ENCODE results near the gene HAGH.
"Not testable (repeated sequence)": the region's sequence is repeated elsewhere in the genome, so short reads cannot be mapped to it uniquely, and the experiment has no call there.

Gene HAGH

GRCh38 chr16:1810106-1810505, 16.5 kb downstream of the HAGH start:
- DNase-seq, result no peak

GRCh38 chr16:1809281-1809801, 17.3 kb downstream of the HAGH start:
- DNase-seq, result no peak

- DNase-seq, result no peak
Observed at GRCh38 chr16:1808691-1809090, 17.9 kb downstream of the HAGH start.

- DNase-seq, result no peak
Observed at GRCh38 chr16:1807626-1808025, 19.0 kb downstream of the HAGH start.

- DNase-seq, result no peak
Observed at GRCh38 chr16:1800701-1801100, 25.9 kb downstream of the HAGH start.

- not testable (repeated sequence) for DNase-seq
Observed at GRCh38 chr16:1799263-1799662, 27.4 kb downstream of the HAGH start.

- no peak for DNase-seq
Observed at GRCh38 chr16:1794908-1795666, 31.5 kb downstream of the HAGH start.

GRCh38 chr16:1794221-1794871, 32.3 kb downstream of the HAGH start:
- DNase-seq, result no peak

- no peak for DNase-seq
Observed at GRCh38 chr16:1793578-1794220, 32.9 kb downstream of the HAGH start, which contains the start of gene IGFALS. IGFALS (minus strand) TSS chr16:1793705; CDS start chr16:1793652, 53 bp downstream.

GRCh38 chr16:1792836-1793577, 33.6 kb downstream of the HAGH start:
- no peak for DNase-seq

GRCh38 chr16:1791943-1792812, 34.4 kb downstream of the HAGH start:
- no peak for DNase-seq

- no peak for DNase-seq
Observed at GRCh38 chr16:1791256-1791942, 35.2 kb downstream of the HAGH start.

GRCh38 chr16:1790611-1791255, 35.9 kb downstream of the HAGH start:
- no peak for DNase-seq

- DNase-seq, result no peak
Observed at GRCh38 chr16:1790261-1790610, 36.4 kb downstream of the HAGH start.

GRCh38 chr16:1789643-1790045, 37.0 kb downstream of the HAGH start:
- no peak for DNase-seq

- DNase-seq, result no peak
Observed at GRCh38 chr16:1788708-1789100, 37.9 kb downstream of the HAGH start.

GRCh38 chr16:1788095-1788707, 38.4 kb downstream of the HAGH start:
- no peak for DNase-seq

GRCh38 chr16:1787322-1788094, 39.1 kb downstream of the HAGH start:
- no peak for DNase-seq

- DNase-seq, result no peak
Observed at GRCh38 chr16:1787056-1787321, 39.6 kb downstream of the HAGH start.

Measured in inflammatory macrophage treated with lipopolysaccharide for 1 hour (primary cell).